Hepatocyte (in vitro differentiated cells): ENCODE measurements around the gene PDZRN4.

Experiments
- EZH2 ChIP-seq: fragments of 200-600 bp; sonication (generic); IDR thresholded peaks from 2 replicates; pipeline ENCODE4 v1.6.1; 2016; ENCODE audit warnings: antibody characterized with exemption, mild to moderate bottlenecking, borderline replicate concordance
- TF ChIP-seq, protein P1 (sequence below): fragments of 200-600 bp; sonication (generic); IDR thresholded peaks from 2 replicates; pipeline ENCODE4 v1.5.1; 2016; ENCODE audit warnings: antibody characterized with exemption, mild to moderate bottlenecking; ENCODE audit not compliant: poor library complexity

DNA sequence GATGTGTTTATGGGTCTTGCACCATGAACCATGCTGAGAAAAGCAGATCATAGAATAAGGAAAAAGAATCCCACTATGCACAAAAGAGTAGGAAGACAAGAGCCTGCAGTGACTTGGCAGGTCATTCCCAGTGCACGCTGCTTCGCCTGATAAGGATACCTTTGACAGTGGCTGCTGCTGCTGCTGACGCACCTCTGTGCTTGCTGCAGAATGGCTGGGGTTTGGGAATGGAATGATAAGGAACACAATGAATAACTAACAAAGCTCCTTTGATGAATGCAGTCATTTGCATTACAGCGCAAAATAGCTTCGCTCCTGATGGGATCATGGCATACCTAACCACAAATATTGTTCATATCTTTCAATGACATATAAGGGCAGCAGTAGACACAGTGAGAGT is 278.7 kb downstream of the PDZRN4 start:
- TF ChIP-seq, protein P1, sequence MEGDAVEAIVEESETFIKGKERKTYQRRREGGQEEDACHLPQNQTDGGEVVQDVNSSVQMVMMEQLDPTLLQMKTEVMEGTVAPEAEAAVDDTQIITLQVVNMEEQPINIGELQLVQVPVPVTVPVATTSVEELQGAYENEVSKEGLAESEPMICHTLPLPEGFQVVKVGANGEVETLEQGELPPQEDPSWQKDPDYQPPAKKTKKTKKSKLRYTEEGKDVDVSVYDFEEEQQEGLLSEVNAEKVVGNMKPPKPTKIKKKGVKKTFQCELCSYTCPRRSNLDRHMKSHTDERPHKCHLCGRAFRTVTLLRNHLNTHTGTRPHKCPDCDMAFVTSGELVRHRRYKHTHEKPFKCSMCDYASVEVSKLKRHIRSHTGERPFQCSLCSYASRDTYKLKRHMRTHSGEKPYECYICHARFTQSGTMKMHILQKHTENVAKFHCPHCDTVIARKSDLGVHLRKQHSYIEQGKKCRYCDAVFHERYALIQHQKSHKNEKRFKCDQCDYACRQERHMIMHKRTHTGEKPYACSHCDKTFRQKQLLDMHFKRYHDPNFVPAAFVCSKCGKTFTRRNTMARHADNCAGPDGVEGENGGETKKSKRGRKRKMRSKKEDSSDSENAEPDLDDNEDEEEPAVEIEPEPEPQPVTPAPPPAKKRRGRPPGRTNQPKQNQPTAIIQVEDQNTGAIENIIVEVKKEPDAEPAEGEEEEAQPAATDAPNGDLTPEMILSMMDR: no peak
- TF ChIP-seq EZH2: no peak
